Coronary artery (tissue), 2 donors: ENCODE data around the gene KIAA1586.
"Not testable (repeated sequence)": the region's sequence is repeated elsewhere in the genome, so short reads cannot be mapped to it uniquely, and the experiment has no call there.

ENCODE experiments used
- DNase-seq: peaks from one replicate; pipeline ENCODE4 v3.0.0-alpha.2; 2017; ENCODE audit warnings: low spot score
- H3K27ac ChIP-seq, 2 donors: fragments of 200-600 bp; sonication (generic); one replicate each; pipeline ENCODE4 v1.5.1; 2016 to 2019
- H3K4me3 ChIP-seq: fragments of 200-600 bp; sonication (generic); 2 replicates; pipeline ENCODE4 v1.5.1; 2016; ENCODE audit warnings: mild to moderate bottlenecking, moderate library complexity
- CTCF ChIP-seq: fragments of 200-600 bp; sonication (generic); IDR thresholded peaks from one replicate; pipeline ENCODE4 v1.5.1; 2019; ENCODE audit warnings: antibody characterized with exemption

Gene KIAA1586

GRCh38 chr6:57046332-57047256 is at the start of gene KIAA1586:
TSS of gene KIAA1586 (plus strand) at chr6:57046693. CDS start at chr6:57046756, 63 bp downstream.
- H3K27ac ChIP-seq, result peak within 1 kb of the TSS in 1 of 2 donors; percentile 82
- peak; percentile 95 for DNase-seq
- peak within 1 kb of the TSS; percentile 79 for H3K4me3 ChIP-seq

DNA sequence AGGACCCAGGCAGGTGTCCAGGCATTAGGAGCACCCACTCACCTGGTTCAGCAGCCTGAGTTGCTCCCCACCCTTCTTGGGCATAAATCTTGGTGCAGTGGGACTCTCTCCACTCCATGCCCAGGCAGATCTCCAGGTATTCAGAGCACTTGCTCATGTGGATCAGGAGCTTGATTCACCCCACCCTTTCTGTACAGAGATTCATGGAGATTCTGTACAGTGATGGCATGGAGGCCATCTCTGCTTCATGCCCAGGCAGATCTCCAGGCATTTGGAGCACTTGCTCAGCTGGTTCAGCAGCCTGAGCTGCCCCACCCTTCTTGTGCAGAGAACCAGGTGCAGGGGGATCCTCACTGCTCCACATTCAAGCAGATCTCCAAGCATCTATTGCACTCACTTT is 47.4 kb upstream of the KIAA1586 start:
- no peak overlapping the region for H3K4me3 ChIP-seq
- DNase-seq, result no peak
- H3K27ac ChIP-seq, result no peak overlapping the region
- no peak for TF ChIP-seq CTCF

DNA sequence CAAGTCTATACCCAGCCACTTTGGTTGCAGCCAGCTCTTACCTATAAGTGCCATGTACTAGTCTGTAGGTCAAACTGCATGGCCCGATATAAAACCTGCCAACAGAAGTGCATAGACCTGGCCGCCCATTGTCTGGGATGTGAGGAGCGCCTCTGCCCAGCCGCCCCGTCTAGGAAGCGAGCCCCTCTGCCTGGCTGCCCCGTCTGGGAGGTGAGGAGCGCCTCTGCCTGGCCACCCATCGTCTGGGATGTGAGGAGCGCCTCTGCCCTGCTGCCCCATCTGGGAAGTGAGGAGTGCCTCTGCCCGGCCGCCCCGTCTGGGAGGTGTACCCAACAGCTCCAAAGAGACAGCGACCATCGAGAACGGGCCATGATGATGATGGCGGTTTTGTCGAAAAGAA is 46.7 kb upstream of the KIAA1586 start:
- not testable (repeated sequence) for H3K4me3 ChIP-seq, DNase-seq, H3K27ac ChIP-seq

GRCh38 chr6:57002197-57002596 is 44.3 kb upstream of the KIAA1586 start:
- Histone ChIP-seq H3K27ac (no peak overlapping the region), H3K4me3 (no peak overlapping the region)
- no peak for TF ChIP-seq CTCF
- no peak for DNase-seq

GRCh38 chr6:57004292-57004691 is 42.2 kb upstream of the KIAA1586 start:
- TF ChIP-seq CTCF, result no peak
- no peak for DNase-seq

DNA sequence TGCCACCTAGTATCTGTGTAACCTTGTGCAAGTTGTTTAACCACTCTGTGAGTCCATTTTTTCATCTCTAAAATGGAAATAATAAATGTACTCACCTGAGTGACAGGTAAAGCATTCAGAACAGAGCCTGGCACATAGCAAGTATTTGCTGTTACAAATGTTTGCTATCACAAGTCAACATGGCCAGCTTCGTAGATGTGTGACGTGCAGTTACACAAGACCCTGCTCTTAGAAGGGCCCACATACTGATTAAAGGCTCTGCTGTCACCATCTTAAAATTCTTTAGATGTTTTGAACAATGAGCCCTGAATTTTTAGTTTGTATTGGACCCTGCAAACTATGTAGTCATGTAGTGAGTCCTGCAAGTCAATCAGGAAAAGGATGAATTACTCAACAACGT is 40.4 kb upstream of the KIAA1586 start:
- no peak for TF ChIP-seq CTCF
- H3K27ac ChIP-seq, result no peak overlapping the region
- no peak overlapping the region for H3K4me3 ChIP-seq
- DNase-seq, result no peak

More at GRCh38 chr6:57004292-57004691, 42.2 kb upstream of the KIAA1586 start:
- Histone ChIP-seq H3K27ac (no peak overlapping the region), H3K4me3 (no peak overlapping the region)

DNA sequence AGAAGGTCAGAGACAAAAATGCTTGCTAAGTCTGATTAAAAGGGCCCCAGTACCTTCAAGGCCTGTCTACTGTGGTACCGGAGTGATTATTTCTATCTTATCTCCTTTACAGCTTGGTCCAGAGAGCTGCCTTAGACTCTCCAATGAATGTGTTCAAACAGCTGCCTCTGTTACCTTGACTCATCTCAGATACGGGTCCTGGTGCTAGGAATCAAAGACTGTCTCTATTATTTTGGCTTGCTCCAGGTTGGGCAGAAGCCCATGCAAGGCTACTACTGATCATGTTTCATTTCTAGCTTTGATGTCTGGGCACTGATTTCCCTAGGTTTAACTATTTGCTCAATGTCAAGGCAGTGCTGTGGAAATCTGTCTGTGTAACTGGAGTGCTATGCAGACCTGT is 38.4 kb upstream of the KIAA1586 start:
- not testable (repeated sequence) for H3K27ac ChIP-seq, DNase-seq, H3K4me3 ChIP-seq

- H3K4me3 ChIP-seq, result no peak overlapping the region
- TF ChIP-seq CTCF, result no peak
- H3K27ac ChIP-seq, result no peak overlapping the region
- no peak for DNase-seq
These were observed 33.0 kb upstream of the KIAA1586 start for GRCh38 chr6:57013521-57013926.
